ENCODE measurements around the gene C1R. TPM values are rescaled to one million over a fixed set of nuclear protein-coding genes. Genes with fewer than 3 reads are reported as not detected.

Gene C1R
- total RNA-seq, 2 experiments from 2014 or later, result 0.30 TPM; not detected in 1

DNA sequence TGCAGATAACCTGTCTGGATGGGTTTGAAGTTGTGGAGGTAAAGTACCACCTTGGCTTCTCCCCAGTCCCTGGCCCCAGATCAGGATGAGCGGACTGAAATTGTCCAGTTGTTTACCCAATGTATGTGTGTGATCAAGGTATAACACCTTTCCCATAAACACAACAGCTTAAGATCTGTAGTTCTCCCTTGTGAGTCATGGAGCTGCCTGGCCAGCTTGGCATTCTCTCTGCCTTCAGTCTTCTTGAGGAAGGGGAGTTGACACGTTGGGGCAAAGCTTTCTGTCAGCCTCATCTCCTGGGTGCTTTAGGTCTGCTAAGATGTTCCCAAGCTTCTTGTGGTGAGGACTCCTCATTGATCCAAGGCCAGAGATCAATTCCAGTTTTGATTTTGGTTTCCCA, 25.6 kb downstream of the C1R start:
- Histone ChIP-seq H3K4me2 (ENCODE audit: low read length) (no peak overlapping the region), H4K20me1 (ENCODE audit: insufficient read depth, low read length) (no peaks in the 10 kb centered on the region), H3K27ac (ENCODE audit: low read depth, low read length, poor library complexity, severe bottlenecking) (no peak overlapping the region), H3K4me3 (ENCODE audit: low read depth, low read length, poor library complexity, severe bottlenecking) (no peak overlapping the region), H3K36me3 (ENCODE audit: insufficient read depth, low read length) (no peaks in the 10 kb centered on the region), H3K9me2 (ENCODE audit: insufficient read depth, low read length) (no peaks in the 10 kb centered on the region), H2AFZ (ENCODE audit: low read length) (no peak overlapping the region), H3K4me1 (ENCODE audit: insufficient read depth, low read length, poor library complexity, severe bottlenecking) (no peaks in the 10 kb centered on the region), H3K79me2 (ENCODE audit: insufficient read depth, low read depth, low read length) (no peaks in the 10 kb centered on the region), H3K9me3 (ENCODE audit: low read length) (no peaks in the 10 kb centered on the region)
- ChIA-PET CTCF (ENCODE audit: unreplicated experiment) (no interaction called here), POLR2A (interaction anchor here (1.1 kb wide), 1 partner anchor 14 kb away, joined by 3 read pairs; no protein-coding TSS in a partner anchor)
- TF ChIP-seq, protein P1, sequence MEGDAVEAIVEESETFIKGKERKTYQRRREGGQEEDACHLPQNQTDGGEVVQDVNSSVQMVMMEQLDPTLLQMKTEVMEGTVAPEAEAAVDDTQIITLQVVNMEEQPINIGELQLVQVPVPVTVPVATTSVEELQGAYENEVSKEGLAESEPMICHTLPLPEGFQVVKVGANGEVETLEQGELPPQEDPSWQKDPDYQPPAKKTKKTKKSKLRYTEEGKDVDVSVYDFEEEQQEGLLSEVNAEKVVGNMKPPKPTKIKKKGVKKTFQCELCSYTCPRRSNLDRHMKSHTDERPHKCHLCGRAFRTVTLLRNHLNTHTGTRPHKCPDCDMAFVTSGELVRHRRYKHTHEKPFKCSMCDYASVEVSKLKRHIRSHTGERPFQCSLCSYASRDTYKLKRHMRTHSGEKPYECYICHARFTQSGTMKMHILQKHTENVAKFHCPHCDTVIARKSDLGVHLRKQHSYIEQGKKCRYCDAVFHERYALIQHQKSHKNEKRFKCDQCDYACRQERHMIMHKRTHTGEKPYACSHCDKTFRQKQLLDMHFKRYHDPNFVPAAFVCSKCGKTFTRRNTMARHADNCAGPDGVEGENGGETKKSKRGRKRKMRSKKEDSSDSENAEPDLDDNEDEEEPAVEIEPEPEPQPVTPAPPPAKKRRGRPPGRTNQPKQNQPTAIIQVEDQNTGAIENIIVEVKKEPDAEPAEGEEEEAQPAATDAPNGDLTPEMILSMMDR (conservative IDR thresholded peaks at IDR 0.05; ENCODE audit: low read length), result no peak
- no peak for TF ChIP-seq EZH2phosphoT487 (IDR thresholded peaks at IDR 0.05; ENCODE audit: borderline replicate concordance, low read depth, low read length)
- intact Hi-C loops (cut with micrococcal nuclease; ENCODE audit: unreplicated experiment), result no loop called here
- no peak for DNase-seq (ENCODE audit: low spot score)
- no TSS peak for BruUV-seq (replicated peaks)

DNA sequence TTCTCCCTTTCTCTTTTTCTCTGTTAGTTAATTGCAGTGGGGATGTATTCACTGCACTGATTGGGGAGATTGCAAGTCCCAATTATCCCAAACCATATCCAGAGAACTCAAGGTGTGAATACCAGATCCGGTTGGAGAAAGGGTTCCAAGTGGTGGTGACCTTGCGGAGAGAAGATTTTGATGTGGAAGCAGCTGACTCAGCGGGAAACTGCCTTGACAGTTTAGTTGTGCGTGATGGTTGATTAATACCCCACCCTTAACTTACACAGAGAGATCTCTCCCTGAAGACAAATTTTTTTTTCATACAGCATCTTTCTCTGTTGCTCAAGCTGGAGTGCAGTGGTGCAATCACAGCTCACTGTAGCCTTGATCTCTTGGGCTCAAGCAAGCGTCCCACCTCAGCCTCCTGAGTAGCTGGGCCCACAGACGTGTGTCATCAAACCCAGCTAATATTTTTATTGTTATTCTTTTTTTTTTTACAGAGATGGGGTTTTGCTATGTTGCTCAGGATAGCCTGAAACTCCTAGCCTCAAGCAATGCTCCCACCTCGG, 27.1 kb downstream of the C1R start:
- Histone ChIP-seq H4K20me1 (ENCODE audit: insufficient read depth, low read length) (no peaks in the 10 kb centered on the region), H3K36me3 (ENCODE audit: insufficient read depth, low read length) (no peaks in the 10 kb centered on the region), H3K9me2 (ENCODE audit: insufficient read depth, low read length) (no peaks in the 10 kb centered on the region), H3K9me3 (ENCODE audit: low read length) (no peaks in the 10 kb centered on the region), H3K4me3 (ENCODE audit: low read depth, low read length, poor library complexity, severe bottlenecking) (no peak overlapping the region), H3K4me2 (ENCODE audit: low read length) (no peak overlapping the region), H3K79me2 (ENCODE audit: insufficient read depth, low read depth, low read length) (no peaks in the 10 kb centered on the region), H3K27ac (ENCODE audit: low read depth, low read length, poor library complexity, severe bottlenecking) (no peak overlapping the region), H3K4me1 (ENCODE audit: insufficient read depth, low read length, poor library complexity, severe bottlenecking) (no peaks in the 10 kb centered on the region), H2AFZ (ENCODE audit: low read length) (no peak overlapping the region)
- no peak for TF ChIP-seq EZH2phosphoT487 (IDR thresholded peaks at IDR 0.05; ENCODE audit: borderline replicate concordance, low read depth, low read length)
- TF ChIP-seq, protein P1 (conservative IDR thresholded peaks at IDR 0.05; ENCODE audit: low read length), result no peak
- intact Hi-C loops (cut with micrococcal nuclease; ENCODE audit: unreplicated experiment), result no loop called here
- no TSS peak for BruUV-seq (replicated peaks)
- ChIA-PET CTCF (ENCODE audit: unreplicated experiment) (no interaction called here), POLR2A (no interaction called here)
- DNase-seq (ENCODE audit: low spot score), result no peak

DNA sequence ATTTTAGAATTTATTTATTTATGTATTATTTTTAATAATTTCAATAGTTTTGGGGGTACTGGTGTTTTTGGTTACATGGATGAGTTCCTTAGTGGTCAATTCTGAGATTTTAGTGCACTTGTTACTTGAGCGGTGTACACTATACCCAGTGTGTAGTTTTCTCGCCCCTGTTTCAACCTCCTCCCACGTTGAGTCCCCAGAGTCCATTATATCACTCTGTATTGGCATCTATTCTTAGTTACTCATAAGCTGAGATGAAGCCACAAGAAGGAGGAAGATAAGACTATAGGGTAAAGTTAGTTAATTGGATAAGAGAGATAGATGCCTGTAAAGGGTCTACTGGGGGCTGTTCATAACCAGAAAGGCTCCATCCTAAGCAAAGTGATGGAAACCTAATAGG, 27.7 kb downstream of the C1R start:
- Histone ChIP-seq H2AFZ (ENCODE audit: low read length) (no peak overlapping the region), H3K9me2 (ENCODE audit: insufficient read depth, low read length) (no peaks in the 10 kb centered on the region), H3K27ac (ENCODE audit: low read depth, low read length, poor library complexity, severe bottlenecking) (no peak overlapping the region), H3K36me3 (ENCODE audit: insufficient read depth, low read length) (no peaks in the 10 kb centered on the region), H4K20me1 (ENCODE audit: insufficient read depth, low read length) (no peaks in the 10 kb centered on the region), H3K4me1 (ENCODE audit: insufficient read depth, low read length, poor library complexity, severe bottlenecking) (no peaks in the 10 kb centered on the region), H3K79me2 (ENCODE audit: insufficient read depth, low read depth, low read length) (no peaks in the 10 kb centered on the region), H3K4me3 (ENCODE audit: low read depth, low read length, poor library complexity, severe bottlenecking) (no peak overlapping the region), H3K9me3 (ENCODE audit: low read length) (no peaks in the 10 kb centered on the region), H3K4me2 (ENCODE audit: low read length) (no peak overlapping the region)
- TF ChIP-seq EZH2phosphoT487 (IDR thresholded peaks at IDR 0.05; ENCODE audit: borderline replicate concordance, low read depth, low read length), result no peak
- TF ChIP-seq, protein P1 (conservative IDR thresholded peaks at IDR 0.05; ENCODE audit: low read length), result no peak
- DNase-seq (ENCODE audit: low spot score), result no peak
- no TSS peak for BruUV-seq (replicated peaks)
- POLR2A ChIA-PET, result no interaction called here
- intact Hi-C loops (cut with micrococcal nuclease; ENCODE audit: unreplicated experiment), result no loop called here
- CTCF ChIA-PET (ENCODE audit: unreplicated experiment), result no interaction called here
